HEK293 (cell line): ENCODE measurements around the gene KCNK7.

Source experiments
- KLF16 ChIP-seq: fragments of 450-650 bp; formaldehyde crosslinking; IDR thresholded peaks from 2 replicates; pipeline ENCODE4 v1.5.1; 2017; ENCODE audit warnings: missing biosample characterization, missing genetic modification characterization
- TF ChIP-seq, protein P1 (sequence below): fragments of 450-650 bp; formaldehyde crosslinking; IDR thresholded peaks from 2 replicates; pipeline ENCODE4 v1.5.1; 2016; ENCODE audit warnings: missing biosample characterization, missing genetic modification characterization
- TF ChIP-seq, protein P2 (sequence below): fragments of 450-650 bp; formaldehyde crosslinking; IDR thresholded peaks from 2 replicates; pipeline ENCODE4 v1.5.1; 2016; ENCODE audit warnings: missing biosample characterization, missing genetic modification characterization

DNA sequence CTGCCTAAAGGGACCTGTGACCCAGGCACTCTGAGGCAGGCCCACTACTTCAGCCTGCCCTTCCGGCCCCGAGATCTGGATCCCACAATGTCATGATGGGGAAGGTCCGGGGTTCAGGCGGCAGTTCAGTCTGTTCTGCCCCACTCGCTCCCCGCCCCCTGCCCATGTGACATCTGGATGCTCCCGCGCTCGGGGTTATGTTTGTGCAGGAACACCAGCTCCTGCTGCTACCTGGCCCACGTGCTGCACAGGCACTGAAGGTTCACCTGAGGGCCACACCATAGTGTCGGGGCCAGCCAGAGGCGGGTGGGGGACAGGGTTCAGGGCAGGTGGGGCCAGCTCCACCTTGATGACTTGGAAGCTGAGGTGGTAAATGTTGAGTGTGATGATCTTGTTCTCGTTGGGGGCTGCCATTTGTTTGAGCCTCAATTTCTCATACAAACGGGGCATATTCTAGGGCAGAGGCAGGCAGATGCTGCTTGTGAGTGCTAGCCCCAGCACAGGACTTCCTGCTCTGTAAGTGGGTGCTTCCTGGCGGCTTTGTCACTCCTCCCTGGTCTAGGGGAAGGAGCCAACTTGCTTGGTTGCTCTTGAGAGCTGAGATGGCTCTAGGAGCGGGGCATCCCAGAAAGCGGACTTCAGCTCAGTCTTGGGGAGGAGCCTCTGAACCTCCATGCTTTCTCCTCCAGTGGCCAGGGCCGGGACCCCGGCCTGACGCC lies 37.9 kb upstream of the KCNK7 start:
- TF ChIP-seq KLF16 (tag by site-specific recombination), result no peak
- TF ChIP-seq, protein P1, sequence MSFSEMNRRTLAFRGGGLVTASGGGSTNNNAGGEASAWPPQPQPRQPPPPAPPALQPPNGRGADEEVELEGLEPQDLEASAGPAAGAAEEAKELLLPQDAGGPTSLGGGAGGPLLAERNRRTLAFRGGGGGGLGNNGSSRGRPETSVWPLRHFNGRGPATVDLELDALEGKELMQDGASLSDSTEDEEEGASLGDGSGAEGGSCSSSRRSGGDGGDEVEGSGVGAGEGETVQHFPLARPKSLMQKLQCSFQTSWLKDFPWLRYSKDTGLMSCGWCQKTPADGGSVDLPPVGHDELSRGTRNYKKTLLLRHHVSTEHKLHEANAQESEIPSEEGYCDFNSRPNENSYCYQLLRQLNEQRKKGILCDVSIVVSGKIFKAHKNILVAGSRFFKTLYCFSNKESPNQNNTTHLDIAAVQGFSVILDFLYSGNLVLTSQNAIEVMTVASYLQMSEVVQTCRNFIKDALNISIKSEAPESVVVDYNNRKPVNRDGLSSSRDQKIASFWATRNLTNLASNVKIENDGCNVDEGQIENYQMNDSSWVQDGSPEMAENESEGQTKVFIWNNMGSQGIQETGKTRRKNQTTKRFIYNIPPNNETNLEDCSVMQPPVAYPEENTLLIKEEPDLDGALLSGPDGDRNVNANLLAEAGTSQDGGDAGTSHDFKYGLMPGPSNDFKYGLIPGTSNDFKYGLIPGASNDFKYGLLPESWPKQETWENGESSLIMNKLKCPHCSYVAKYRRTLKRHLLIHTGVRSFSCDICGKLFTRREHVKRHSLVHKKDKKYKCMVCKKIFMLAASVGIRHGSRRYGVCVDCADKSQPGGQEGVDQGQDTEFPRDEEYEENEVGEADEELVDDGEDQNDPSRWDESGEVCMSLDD, result no peak
- TF ChIP-seq, protein P2, sequence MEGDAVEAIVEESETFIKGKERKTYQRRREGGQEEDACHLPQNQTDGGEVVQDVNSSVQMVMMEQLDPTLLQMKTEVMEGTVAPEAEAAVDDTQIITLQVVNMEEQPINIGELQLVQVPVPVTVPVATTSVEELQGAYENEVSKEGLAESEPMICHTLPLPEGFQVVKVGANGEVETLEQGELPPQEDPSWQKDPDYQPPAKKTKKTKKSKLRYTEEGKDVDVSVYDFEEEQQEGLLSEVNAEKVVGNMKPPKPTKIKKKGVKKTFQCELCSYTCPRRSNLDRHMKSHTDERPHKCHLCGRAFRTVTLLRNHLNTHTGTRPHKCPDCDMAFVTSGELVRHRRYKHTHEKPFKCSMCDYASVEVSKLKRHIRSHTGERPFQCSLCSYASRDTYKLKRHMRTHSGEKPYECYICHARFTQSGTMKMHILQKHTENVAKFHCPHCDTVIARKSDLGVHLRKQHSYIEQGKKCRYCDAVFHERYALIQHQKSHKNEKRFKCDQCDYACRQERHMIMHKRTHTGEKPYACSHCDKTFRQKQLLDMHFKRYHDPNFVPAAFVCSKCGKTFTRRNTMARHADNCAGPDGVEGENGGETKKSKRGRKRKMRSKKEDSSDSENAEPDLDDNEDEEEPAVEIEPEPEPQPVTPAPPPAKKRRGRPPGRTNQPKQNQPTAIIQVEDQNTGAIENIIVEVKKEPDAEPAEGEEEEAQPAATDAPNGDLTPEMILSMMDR (tag by site-specific recombination), result no peak
